HepG2 (cell line): Measurements from ENCODE around the gene GGT7. TPM values are rescaled to one million over a fixed set of nuclear protein-coding genes. Genes with fewer than 3 reads are reported as not detected.
A peak's percentile ranks its signal among the peaks of the same experiment; 100 is the strongest.

Experiments used
- ATAC-seq: fragments of 200-7000 bp; cut with Tn5 transposase; 3 replicates; pipeline ENCODE4 v1.9.1; 2020; ENCODE audit warnings: mild to moderate bottlenecking, moderate library complexity
- BruUV-seq: library from RNA; stranded (reverse); fragments of 400-500 nt; replicated peaks from 2 replicates; lab custom pipeline; 2021; lab: Mats Ljungman, UMichigan
- CTCF ChIA-PET: fragments of 300-600 bp; formaldehyde crosslinking; extraction: SDS; loops from one replicate; lab custom pipeline; 2021; ENCODE audit warnings: low total read pairs, inconsistent platforms, low intra/inter-chr PET ratio; lab: Yijun Ruan, JAX
- POLR2A ChIA-PET: fragments of 350-600 bp; sonication (Branson Sonifier 250); formaldehyde crosslinking; loops from one replicate; lab custom pipeline; 2020; ENCODE audit warnings: antibody characterized with exemption, inconsistent platforms; lab: Yijun Ruan, JAX
- DNase-seq: peaks from one replicate; pipeline ENCODE4 v3.0.0-alpha.2; 2015; ENCODE audit warnings: low spot score
- FAIRE-seq: peaks from 3 replicates; lab custom pipeline; 2011; peaks lifted over from hg19 to GRCh38; lab: Jason Lieb, UNC
- H2AFZ ChIP-seq: one replicate; pipeline ENCODE4 v1.6.1; 2011; ENCODE audit warnings: low read length, inconsistent platforms
- H3K27ac ChIP-seq: fragments of 300-600 bp; 3 replicates; pipeline ENCODE4 v1.8.0; 2011; ENCODE audit warnings: mixed run types, mild to moderate bottlenecking, mixed read lengths, low read length, inconsistent platforms; ENCODE audit not compliant: insufficient read depth; ENCODE audit errors: extremely low read length
- H3K27me3 ChIP-seq, 2 experiments: fragments of 200-600 bp in 1 of 2; 2 replicates in 1 of 2; 3 replicates in 1 of 2; pipeline versions ENCODE4 v1.6.0 to v1.8.0; 2011; ENCODE audit warnings: low read length in 2 of 2, mild to moderate bottlenecking in 2 of 2, moderate library complexity in 2 of 2, inconsistent platforms in 1 of 2; ENCODE audit not compliant: insufficient read depth in 2 of 2, control insufficient read depth in 1 of 2
- H3K36me3 ChIP-seq, 2 experiments: fragments of 200-600 bp in 1 of 2; replicated peaks in 1 of 2; 2 replicates in 1 of 2; 3 replicates in 1 of 2; pipeline versions ENCODE4 v1.5.1 to v1.8.0; 2011; ENCODE audit warnings: low read length in 2 of 2, inconsistent platforms in 1 of 2; ENCODE audit not compliant: insufficient read depth in 2 of 2, control insufficient read depth in 1 of 2
- H3K4me1 ChIP-seq: 2 replicates; pipeline ENCODE4 v1.5.1; 2012; ENCODE audit warnings: low read length, inconsistent platforms; ENCODE audit not compliant: insufficient read depth
- H3K4me2 ChIP-seq: 2 replicates; pipeline ENCODE4 v1.6.0; 2011; ENCODE audit warnings: low read depth, low read length, inconsistent platforms
- H3K4me3 ChIP-seq, 3 experiments: fragments of 200-600 bp in 1 of 3; sonication (generic), shearing (Covaris generic) in 1 of 3; replicated peaks in 1 of 3; 2 replicates each; pipeline ENCODE4 v1.5.1; 2011 to 2016; ENCODE audit warnings: low read length in 3 of 3, inconsistent platforms in 2 of 3, low read depth in 2 of 3, mild to moderate bottlenecking in 2 of 3, control low read depth in 1 of 3, mixed read lengths in 1 of 3; ENCODE audit not compliant: insufficient read depth in 1 of 3
- H3K79me2 ChIP-seq: one replicate; pipeline ENCODE4 v1.6.1; 2011; ENCODE audit warnings: low read length, inconsistent platforms; ENCODE audit not compliant: insufficient read depth
- H3K9ac ChIP-seq: 2 replicates; pipeline ENCODE4 v1.6.0; 2011; ENCODE audit warnings: mild to moderate bottlenecking, low read depth, low read length, inconsistent platforms; ENCODE audit not compliant: insufficient read depth
- H3K9me3 ChIP-seq: 2 replicates; pipeline ENCODE4 v1.5.1; 2012; ENCODE audit warnings: mild to moderate bottlenecking, low read length
- H4K20me1 ChIP-seq: 2 replicates; pipeline ENCODE4 v1.6.0; 2011; ENCODE audit warnings: inconsistent platforms, mild to moderate bottlenecking, low read length, moderate library complexity; ENCODE audit not compliant: insufficient read depth
- NFAT5 ChIP-seq: sonication (generic); formaldehyde crosslinking; IDR thresholded peaks from 2 replicates; pipeline ENCODE4 v1.4.0; 2020; ENCODE audit warnings: missing genetic modification reagents
- NPAS2 ChIP-seq: sonication (generic); formaldehyde crosslinking; IDR thresholded peaks from 2 replicates; pipeline ENCODE4 v1.8.0; 2022; ENCODE audit warnings: mild to moderate bottlenecking, missing genetic modification reagents, borderline replicate concordance
- PLRG1 ChIP-seq: fragments of 450-650 bp; conservative IDR thresholded peaks from 2 replicates; pipeline ENCODE4 v1.6.1; 2016
- ZMAT3 ChIP-seq: sonication (generic); formaldehyde crosslinking; conservative IDR thresholded peaks from 2 replicates; pipeline ENCODE4 v1.7.0; 2021; ENCODE audit warnings: missing genetic modification reagents
- ZNF138 ChIP-seq: sonication (generic); formaldehyde crosslinking; IDR thresholded peaks from 2 replicates; pipeline ENCODE4 v1.5.0; 2020; ENCODE audit warnings: mild to moderate bottlenecking, low read depth, missing genetic modification reagents
- ZNF572 ChIP-seq: sonication (generic); formaldehyde crosslinking; IDR thresholded peaks from 2 replicates; pipeline ENCODE4 v1.5.1; 2020; ENCODE audit warnings: mild to moderate bottlenecking, missing genetic modification reagents
- ZNF660 ChIP-seq: sonication (generic); formaldehyde crosslinking; IDR thresholded peaks from 2 replicates; pipeline ENCODE4 v1.5.1; 2020; ENCODE audit warnings: mild to moderate bottlenecking, low read depth, missing genetic modification reagents, borderline replicate concordance
- ZNF781 ChIP-seq: sonication (generic); formaldehyde crosslinking; IDR thresholded peaks from 2 replicates; pipeline ENCODE4 v1.5.1; 2020; ENCODE audit warnings: borderline replicate concordance, mild to moderate bottlenecking, missing genetic modification reagents; ENCODE audit errors: not compliant biosample characterization
- ZSCAN25 ChIP-seq: sonication (generic); formaldehyde crosslinking; IDR thresholded peaks from 2 replicates; pipeline ENCODE4 v1.8.0; 2022; ENCODE audit warnings: mild to moderate bottlenecking, missing genetic modification reagents
- WGBS: methylation state at CpG from one replicate; pipeline ENCODE4 v1.1.6; 2017; ENCODE audit warnings: low lambda C conversion rate; 5-methylcytosine and 5-hydroxymethylcytosine counted together
- in situ Hi-C: cut with HindIII; loops from 2 replicates; pipeline ENCODE4 v1.10.0; 2017; ENCODE audit warnings: low pct_unique_long_range_greater_than_20kb; ENCODE audit not compliant: extremely low pct_ligation_motif_present
- intact Hi-C: fragments of 100-400 bp; cut with micrococcal nuclease; formaldehyde crosslinking; loops from one replicate; pipeline ENCODE4 v1.10.0; 2022; ENCODE audit not compliant: unreplicated experiment
- polyA plus RNA-seq, 8 experiments: library from polyadenylated mRNA; depleted of rRNA in 3 of 8; stranded (reverse) in 7 of 8; unstranded in 1 of 8; fragments of >200 nt; fragmentation: Illumina TruSeq in 4 of 8; extraction: Trizol in 4 of 8; gene quantifications; 2 replicates each; pipeline versions ENCODE4 v1.2.1 to v1.2.3, GENCODE V29; 2011 to 2016; ENCODE audit warnings: low read depth in 4 of 8, missing spikeins in 1 of 8, mixed read lengths in 1 of 8; ENCODE audit not compliant: insufficient read depth in 1 of 8
- total RNA-seq, 5 experiments: library from RNA; depleted of rRNA; stranded (reverse); fragments of >200 nt; fragmentation: Illumina TruSeq; extraction: Trizol; gene quantifications; 2 replicates each; pipeline ENCODE4 v1.2.3, GENCODE V29; 2016; ENCODE audit warnings: low read depth in 1 of 5
- TF ChIP-seq, protein P1 (sequence below): sonication (generic); formaldehyde crosslinking; IDR thresholded peaks from 2 replicates; pipeline ENCODE4 v1.9.0; 2021; ENCODE audit warnings: mild to moderate bottlenecking, missing genetic modification reagents

Gene GGT7
- total and polyA plus RNA-seq, 2 of the 13 experiments (the other 11 are each of a cell fraction or from before 2014, with no cell fraction given) = 6.6 to 23.0 TPM

DNA sequence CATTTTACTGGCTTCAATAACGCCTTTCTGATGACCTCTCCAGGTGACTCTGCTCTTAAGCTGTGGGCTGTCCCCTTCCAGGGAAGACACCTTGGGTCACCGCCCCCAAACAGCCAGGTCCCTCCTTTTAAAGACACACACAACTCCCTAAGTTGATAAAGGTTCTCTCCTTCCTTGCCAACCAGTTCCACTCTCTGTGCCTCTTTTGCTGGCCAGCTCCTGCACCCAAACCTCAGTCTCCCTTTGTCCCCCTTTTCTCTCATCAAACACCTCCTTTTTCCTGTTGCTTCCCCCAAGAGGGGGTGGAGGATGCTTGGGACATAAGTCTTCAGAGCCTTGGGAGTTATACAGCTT is 48.2 kb downstream of the GGT7 start (continued):
- TF ChIP-seq NFAT5 (CRISPR knock-in tag) (no peak), ZNF572 (CRISPR knock-in tag) (no peak), ZNF660 (CRISPR knock-in tag) (no peak; the same call in 1 of the 2 replicates), ZMAT3 (no peak; the same call in 1 of the 2 replicates), ZNF138 (CRISPR knock-in tag) (no peak), PLRG1 (no peak), ZSCAN25 (CRISPR knock-in tag) (no peak), ZNF781 (no peak), NPAS2 (CRISPR knock-in tag) (no peak)

GRCh38 chr20:34824026-34824425 is 48.6 kb downstream of the GGT7 start:
- ChIA-PET POLR2A (interaction anchor here (0.7 to 2.6 kb wide), 9 partner anchors 8 to 460 kb away, joined by 3 to 14 read pairs (median 3); partner anchors contain the start of genes ACSS2, EIF6, GGT7 and GSS), CTCF (no interaction called here)
- in situ Hi-C loops (no loop called here), intact Hi-C loops (no loop called here)
- BruUV-seq = no TSS peak
- Histone ChIP-seq H3K27ac (peak overlapping the region; percentile 79), H3K9ac (peak overlapping the region; percentile 93), H4K20me1 (peaks cover 13% of the 10 kb centered on the region), H3K9me3 (no peaks in the 10 kb centered on the region), H2AFZ (no peak overlapping the region), H3K27me3 (peaks cover 0 to 3% of the 10 kb centered on the region in 2 experiments; a peak in 1 of 5 replicates), H3K4me2 (peak overlapping the region; percentile 81), H3K4me3 (peak overlapping the region; percentile 87 to 100 (median 92)), H3K36me3 (no peaks in the 10 kb centered on the region; a peak in 1 of 5 replicates), H3K4me1 (peaks cover 44% of the 10 kb centered on the region), H3K79me2 (peaks cover 58% of the 10 kb centered on the region)
- ATAC-seq (no peak), FAIRE-seq (no peak), DNase-seq (no peak)
- WGBS = 49% methylated on average over 1 of the region's 1 CpG
- TF ChIP-seq, protein P1, sequence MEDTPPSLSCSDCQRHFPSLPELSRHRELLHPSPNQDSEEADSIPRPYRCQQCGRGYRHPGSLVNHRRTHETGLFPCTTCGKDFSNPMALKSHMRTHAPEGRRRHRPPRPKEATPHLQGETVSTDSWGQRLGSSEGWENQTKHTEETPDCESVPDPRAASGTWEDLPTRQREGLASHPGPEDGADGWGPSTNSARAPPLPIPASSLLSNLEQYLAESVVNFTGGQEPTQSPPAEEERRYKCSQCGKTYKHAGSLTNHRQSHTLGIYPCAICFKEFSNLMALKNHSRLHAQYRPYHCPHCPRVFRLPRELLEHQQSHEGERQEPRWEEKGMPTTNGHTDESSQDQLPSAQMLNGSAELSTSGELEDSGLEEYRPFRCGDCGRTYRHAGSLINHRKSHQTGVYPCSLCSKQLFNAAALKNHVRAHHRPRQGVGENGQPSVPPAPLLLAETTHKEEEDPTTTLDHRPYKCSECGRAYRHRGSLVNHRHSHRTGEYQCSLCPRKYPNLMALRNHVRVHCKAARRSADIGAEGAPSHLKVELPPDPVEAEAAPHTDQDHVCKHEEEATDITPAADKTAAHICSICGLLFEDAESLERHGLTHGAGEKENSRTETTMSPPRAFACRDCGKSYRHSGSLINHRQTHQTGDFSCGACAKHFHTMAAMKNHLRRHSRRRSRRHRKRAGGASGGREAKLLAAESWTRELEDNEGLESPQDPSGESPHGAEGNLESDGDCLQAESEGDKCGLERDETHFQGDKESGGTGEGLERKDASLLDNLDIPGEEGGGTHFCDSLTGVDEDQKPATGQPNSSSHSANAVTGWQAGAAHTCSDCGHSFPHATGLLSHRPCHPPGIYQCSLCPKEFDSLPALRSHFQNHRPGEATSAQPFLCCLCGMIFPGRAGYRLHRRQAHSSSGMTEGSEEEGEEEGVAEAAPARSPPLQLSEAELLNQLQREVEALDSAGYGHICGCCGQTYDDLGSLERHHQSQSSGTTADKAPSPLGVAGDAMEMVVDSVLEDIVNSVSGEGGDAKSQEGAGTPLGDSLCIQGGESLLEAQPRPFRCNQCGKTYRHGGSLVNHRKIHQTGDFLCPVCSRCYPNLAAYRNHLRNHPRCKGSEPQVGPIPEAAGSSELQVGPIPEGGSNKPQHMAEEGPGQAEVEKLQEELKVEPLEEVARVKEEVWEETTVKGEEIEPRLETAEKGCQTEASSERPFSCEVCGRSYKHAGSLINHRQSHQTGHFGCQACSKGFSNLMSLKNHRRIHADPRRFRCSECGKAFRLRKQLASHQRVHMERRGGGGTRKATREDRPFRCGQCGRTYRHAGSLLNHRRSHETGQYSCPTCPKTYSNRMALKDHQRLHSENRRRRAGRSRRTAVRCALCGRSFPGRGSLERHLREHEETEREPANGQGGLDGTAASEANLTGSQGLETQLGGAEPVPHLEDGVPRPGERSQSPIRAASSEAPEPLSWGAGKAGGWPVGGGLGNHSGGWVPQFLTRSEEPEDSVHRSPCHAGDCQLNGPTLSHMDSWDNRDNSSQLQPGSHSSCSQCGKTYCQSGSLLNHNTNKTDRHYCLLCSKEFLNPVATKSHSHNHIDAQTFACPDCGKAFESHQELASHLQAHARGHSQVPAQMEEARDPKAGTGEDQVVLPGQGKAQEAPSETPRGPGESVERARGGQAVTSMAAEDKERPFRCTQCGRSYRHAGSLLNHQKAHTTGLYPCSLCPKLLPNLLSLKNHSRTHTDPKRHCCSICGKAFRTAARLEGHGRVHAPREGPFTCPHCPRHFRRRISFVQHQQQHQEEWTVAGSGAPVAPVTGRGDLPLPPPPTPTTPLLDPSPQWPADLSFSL (CRISPR knock-in tag) = no peak
